GM19372 (cell line): Measurements from ENCODE around the gene OSGIN1.

Experiments used
- ATAC-seq: cut with Tn5 transposase; IDR thresholded peaks from one replicate; pipeline ENCODE4 v1.9.1; 2021; ENCODE audit warnings: mild to moderate bottlenecking, low read depth, moderate library complexity; ENCODE audit not compliant: unreplicated experiment

OSGIN1 gene, protein sequence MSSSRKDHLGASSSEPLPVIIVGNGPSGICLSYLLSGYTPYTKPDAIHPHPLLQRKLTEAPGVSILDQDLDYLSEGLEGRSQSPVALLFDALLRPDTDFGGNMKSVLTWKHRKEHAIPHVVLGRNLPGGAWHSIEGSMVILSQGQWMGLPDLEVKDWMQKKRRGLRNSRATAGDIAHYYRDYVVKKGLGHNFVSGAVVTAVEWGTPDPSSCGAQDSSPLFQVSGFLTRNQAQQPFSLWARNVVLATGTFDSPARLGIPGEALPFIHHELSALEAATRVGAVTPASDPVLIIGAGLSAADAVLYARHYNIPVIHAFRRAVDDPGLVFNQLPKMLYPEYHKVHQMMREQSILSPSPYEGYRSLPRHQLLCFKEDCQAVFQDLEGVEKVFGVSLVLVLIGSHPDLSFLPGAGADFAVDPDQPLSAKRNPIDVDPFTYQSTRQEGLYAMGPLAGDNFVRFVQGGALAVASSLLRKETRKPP

DNA sequence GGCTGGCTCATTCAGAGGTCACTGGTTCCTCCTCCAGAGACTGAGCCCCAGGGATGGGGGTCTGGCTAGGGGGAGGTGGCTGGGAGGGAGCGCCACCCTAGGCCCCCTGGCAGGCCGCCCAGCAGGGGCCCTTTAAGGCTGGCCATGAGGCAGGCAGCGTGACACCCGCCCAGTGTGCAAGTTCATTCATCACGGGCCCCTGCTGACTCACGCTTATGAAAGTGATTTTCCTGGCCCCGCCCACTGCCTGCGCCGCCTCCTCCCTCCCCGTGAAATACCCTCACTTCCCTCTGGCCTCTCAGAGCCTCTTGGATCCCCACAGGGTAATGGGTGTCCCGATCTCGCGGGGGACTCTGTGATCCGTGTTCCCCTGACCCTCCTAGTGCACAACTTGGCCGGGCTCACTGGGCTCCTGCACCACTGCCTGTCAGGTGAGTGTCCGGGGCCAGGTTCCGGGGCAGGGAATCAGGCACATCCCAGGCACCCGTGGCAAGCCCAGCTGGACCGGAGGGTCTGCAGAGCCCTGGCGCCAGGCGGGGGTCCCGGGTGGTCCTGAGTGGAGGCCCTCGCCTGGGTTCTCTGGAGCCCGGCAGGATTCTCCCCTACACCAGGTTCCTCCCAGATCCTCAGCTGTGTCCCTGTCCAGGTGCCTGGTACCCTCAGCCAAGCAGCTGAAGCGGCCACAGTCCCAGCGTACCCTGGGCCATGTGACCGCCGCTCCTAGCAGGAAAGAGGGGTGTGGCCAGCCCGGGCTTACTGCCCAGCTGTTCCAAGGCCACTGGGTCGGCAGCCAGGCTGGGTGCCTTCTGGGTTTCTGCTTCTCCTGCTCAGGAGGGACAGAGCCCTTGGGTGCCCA lies at the start of gene OSGIN1:
TSS of gene OSGIN1 (plus strand) at position 301 of the 856 bp plus-strand sequence. CDS start 4,432 bp downstream, outside the sequence.
- ATAC-seq, result peak; percentile 74

DNA sequence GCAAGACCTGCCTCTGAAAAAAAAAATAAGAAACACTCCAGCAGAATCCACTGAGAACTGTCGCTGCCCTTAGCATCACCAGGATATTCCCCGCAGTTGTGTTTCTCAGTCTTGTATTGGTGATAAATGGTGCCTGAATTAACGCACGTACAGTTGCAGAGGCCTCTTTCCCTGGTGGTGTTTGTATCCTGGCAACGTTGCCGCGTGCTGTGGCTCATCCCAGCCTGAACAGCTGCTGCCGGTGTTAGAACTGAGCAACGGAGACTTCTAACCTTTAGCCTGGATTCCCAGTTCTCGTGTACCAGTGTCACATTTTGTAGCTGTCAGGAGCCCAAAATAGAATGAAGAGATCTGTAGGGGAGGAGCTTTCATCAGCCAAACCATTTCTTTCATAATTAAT lies 49.3 kb upstream of the OSGIN1 start:
- ATAC-seq, result no peak

DNA sequence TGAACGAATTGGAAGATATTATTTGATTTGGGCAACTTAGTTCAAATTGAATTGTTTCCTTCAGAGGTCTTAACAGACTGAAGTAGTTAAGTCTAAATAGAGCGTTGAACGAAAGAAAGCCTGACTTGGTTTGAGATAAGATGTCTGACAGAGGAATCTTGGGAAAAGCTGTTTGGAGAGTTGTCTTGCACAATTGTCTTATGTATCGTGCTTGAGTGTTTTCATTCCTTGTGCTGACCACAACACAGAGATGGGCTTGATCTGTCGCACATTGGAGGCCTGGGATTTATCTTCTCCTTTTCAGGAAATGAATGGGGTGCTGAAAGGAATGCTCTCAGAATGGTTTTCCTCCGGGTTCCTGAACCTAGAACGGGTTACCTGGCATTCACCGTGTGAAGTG lies 46.4 kb upstream of the OSGIN1 start:
- ATAC-seq, result no peak

- ATAC-seq, result no peak
Measured at GRCh38 chr16:83907111-83907510, 45.9 kb upstream of the OSGIN1 start.

- ATAC-seq, result no peak
Measured at GRCh38 chr16:83907631-83908250, 45.3 kb upstream of the OSGIN1 start.

DNA sequence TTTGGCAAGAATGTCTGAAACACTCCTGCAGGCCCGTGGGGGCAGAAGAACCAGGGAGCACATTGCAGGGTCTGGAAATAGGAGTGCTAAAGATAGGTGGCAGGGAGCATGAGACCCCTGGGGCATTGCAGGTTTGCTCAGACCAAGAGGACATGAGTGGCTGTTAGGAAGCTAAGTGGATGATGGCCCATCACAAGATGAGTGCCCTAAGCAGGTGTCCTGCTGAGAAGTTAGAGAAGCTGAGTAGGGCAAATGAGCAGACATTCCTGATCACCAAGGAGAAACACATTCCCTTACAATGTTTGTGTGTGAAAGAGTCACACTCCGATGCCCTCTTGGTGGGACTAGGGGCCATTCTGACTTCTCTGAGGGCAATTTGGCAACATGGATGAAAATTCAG lies 44.2 kb upstream of the OSGIN1 start:
- no peak for ATAC-seq

GRCh38 chr16:83911290-83911689 lies 41.8 kb upstream of the OSGIN1 start:
- no peak for ATAC-seq

DNA sequence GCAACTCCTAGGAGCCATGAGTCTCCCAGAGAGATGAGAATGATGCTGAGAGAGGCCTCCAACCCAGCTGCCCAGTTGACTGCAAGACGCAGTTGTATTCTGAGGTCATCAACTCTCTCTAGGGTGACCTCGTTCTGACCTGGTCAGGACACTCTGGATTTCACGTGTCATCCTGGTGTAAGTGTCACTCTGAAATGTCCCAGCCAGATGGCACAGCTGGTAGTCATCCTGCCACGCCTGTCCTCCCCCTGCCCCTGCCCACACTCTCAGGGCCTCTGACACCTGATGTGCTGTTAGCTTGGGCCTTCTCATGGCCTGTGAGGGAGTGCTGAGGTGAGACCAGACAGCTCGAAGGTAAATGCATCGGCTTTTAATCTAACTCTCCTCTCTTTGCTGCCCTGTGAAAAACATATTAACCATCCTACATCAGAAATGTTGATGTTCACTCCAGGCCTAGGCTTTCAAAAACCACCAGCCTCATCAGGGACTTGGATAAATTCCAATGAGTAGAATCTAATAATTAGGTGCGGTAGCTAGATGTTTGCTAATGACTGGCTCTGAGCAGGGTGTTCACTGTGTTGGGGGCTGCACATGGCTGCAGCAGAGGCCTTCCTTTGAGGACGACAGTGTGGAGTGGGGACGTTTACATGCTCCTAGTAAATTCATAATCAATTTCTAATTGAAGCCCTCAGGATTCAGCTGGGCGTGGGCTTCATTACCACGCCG lies 40.4 kb upstream of the OSGIN1 start:
- ATAC-seq, result no peak

GRCh38 chr16:83913245-83913633 lies 39.8 kb upstream of the OSGIN1 start:
- ATAC-seq, result no peak

GRCh38 chr16:83914091-83914710 lies 38.8 kb upstream of the OSGIN1 start:
- ATAC-seq, result no peak

- no peak for ATAC-seq
Measured at GRCh38 chr16:83915081-83915480, 38.0 kb upstream of the OSGIN1 start.

GRCh38 chr16:83915491-83915890 lies 37.5 kb upstream of the OSGIN1 start:
- no peak for ATAC-seq

DNA sequence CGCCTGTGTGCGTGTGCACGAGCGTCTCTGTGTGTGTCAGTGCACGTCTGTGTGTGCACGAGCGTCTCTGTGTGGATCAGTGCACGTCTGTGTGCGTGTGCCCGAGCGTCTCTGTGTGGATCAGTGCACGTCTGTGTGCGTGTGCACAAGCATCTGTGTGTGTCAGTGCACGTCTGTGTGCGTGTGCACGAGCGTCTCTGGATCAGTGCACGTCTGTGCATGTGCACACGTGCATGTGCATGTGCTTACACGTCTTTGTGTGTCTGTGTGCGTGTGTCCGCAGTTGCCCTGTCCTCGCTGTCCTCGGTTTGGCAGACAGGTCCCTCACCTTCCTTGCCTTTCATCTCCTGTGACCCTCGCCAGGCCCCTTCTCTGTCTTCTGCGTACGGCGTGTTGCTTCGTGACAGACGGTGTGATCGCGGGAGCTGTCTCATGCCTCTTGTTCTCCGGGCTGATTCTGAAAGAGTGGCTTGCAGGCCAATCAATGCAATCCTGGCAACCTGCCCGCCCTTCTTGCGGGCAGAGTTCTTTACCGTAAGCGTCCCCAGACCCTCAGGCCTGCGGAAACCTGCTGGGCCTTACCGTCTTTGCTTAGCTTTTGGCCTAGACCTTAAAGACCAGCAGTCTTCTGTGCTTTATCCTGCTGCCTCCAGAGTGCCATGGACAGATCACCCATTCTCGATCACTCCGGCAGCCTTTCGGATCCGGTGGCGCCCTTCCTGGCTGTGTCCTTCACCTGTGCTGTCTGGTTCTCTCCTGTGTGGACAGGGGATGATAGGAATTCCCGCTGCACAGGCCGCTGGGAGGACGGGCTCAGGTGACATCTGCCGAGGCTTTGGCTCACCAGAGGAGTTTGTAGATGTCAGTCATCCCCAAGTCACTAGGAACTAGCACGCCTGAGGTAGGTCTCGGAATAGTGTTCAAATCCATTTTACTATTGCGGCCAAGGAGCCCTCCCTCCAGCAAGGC lies 35.6 kb upstream of the OSGIN1 start:
- no peak for ATAC-seq

DNA sequence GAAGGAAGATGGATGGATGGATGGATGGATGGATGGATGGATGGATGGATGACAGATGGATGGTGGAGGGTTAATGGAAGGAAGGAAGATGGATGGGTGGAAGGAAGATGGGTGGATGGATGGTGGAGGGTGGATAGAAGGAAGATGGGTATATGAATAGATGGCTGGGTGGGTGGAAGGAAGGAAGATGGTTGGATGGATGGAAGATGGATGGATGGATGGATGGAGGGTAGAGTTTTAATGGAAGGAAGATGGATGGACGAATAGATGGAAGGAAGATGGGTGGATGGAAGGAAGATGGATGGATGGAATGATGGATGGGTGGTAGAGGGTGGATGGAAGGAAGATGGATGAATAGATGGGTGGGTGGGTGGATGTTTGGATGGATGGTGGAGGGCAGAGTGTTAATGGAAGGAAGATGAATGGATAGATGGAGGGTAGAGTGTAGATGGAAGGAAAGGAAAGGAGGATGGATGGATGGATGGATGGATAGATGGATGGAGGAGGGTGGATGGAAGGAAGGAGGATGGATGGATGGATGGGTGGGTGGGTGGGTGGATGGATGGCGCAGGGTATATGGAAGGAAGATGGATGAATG lies 32.0 kb upstream of the OSGIN1 start:
- no peak for ATAC-seq

DNA sequence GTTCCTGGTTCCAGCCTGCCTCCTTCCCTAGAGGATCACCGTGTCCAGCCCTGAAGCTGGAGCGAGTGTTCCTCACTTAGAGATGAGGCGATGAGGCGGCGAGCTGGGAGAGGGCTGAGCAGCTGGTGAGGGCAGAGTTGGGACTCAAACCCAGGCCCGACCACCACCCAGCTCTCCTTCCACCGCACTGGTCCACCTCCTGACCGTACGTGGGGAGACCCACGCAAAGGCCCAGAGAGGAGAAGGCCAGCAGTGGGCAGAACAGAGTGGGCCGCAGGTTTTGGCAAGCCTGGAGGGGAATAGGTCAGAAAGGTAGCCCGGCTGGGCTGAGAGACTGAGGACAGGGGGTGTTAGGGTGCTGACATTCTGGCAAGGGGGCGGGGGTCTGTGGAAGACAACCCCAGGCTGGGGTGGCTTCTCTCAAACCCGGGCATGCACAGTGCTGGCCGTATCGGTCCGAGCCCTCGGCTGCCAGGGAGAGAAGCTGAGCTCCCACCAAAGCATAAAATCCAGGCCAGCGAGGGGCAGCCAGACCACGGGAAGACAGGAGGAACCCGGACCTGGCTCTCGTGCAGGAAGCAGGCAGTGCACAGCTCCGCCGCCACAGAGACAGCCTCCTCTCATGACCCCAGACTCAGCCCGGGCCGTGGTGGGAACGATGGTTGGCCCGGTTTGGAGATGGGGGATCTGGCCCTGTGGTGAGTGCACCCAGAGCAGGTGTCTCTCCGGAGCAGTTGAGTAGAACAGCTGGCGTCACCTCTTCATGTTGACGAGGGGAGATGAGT lies 29.3 kb upstream of the OSGIN1 start:
- ATAC-seq, result no peak

- ATAC-seq, result no peak
Measured at GRCh38 chr16:83924686-83925085, 28.4 kb upstream of the OSGIN1 start.

GRCh38 chr16:83925095-83925905 lies 27.7 kb upstream of the OSGIN1 start:
- ATAC-seq, result no peak
